22Rv1 (cell line): Measurements from ENCODE around the gene EHD4.

Source experiments
- H3K27ac ChIP-seq: fragments of 450-650 bp; 2 replicates; pipeline ENCODE4 v1.5.1; 2017
- CTCF ChIP-seq: fragments of 450-650 bp; IDR thresholded peaks from 2 replicates; pipeline ENCODE4 v1.5.1; 2017; ENCODE audit warnings: mild to moderate bottlenecking
- ZFX ChIP-seq: fragments of 450-650 bp; IDR thresholded peaks from 2 replicates; pipeline ENCODE4 v1.6.1; 2017; ENCODE audit warnings: antibody characterized with exemption, borderline replicate concordance

Gene EHD4

GRCh38 chr15:42012928-42013482 is 40.6 kb upstream of the EHD4 start:
- H3K27ac ChIP-seq = no peak overlapping the region
- TF ChIP-seq CTCF = no peak
- TF ChIP-seq ZFX = no peak

GRCh38 chr15:42012241-42012640 is 39.9 kb upstream of the EHD4 start:
- TF ChIP-seq ZFX (no peak), CTCF (no peak)
- H3K27ac ChIP-seq = no peak overlapping the region

- no peak overlapping the region for H3K27ac ChIP-seq
- TF ChIP-seq ZFX = no peak
- no peak for TF ChIP-seq CTCF
These were observed 38.7 kb upstream of the EHD4 start for GRCh38 chr15:42011074-42011473.

GRCh38 chr15:42010434-42010833 is 38.1 kb upstream of the EHD4 start:
- no peak overlapping the region for H3K27ac ChIP-seq
- TF ChIP-seq CTCF (no peak), ZFX (no peak)

GRCh38 chr15:42009474-42009873 is 37.1 kb upstream of the EHD4 start:
- H3K27ac ChIP-seq = no peak overlapping the region
- TF ChIP-seq CTCF (no peak), ZFX (no peak)

- TF ChIP-seq ZFX (no peak), CTCF (no peak)
- no peak overlapping the region for H3K27ac ChIP-seq
These were observed 36.7 kb upstream of the EHD4 start for GRCh38 chr15:42009022-42009421.

GRCh38 chr15:42007386-42007785 is 35.0 kb upstream of the EHD4 start:
- no peak for TF ChIP-seq CTCF
- TF ChIP-seq ZFX = no peak
- no peak overlapping the region for H3K27ac ChIP-seq
